Stimulated activated CD8-positive, alpha-beta memory T cell treated with anti-CD3 and anti-CD28 coated beads, Interleukin-4, amount 100 ng/mL, for 1 hour (primary cell): ENCODE results near the gene CD2AP.
"Not testable (repeated sequence)": the region's sequence is repeated elsewhere in the genome, so short reads cannot be mapped to it uniquely, and the experiment has no call there.

Experiments used
- DNase-seq, 2 donors: peaks; one replicate each; pipeline ENCODE4 v3.0.0-alpha.2; 2020; ENCODE audit warnings: low read depth in 2 of 2, low spot score in 1 of 2

CD2AP gene

DNA sequence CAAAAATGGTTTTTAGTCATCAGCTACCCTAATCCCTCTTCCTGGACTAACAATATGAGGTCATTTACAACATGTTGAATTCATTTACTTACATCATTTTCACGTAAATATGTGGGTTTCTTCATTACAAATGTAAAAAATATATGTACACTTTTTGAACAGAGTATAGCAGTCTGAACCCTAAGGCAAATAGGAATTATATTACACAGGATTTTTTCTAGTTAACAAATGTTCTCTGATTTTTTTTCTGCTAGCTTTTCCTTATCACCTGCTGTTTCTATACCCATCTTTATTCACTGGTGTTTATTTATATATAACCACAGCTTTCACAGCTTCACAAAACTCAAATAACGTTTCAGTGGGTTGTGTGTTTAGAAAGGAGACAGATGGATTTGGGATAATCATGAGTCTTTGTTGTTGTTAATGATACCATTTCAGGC, 21.0 kb upstream of the CD2AP start:
- DNase-seq: no peak

- no peak for DNase-seq
Measured at GRCh38 chr6:47457370-47457769, 20.2 kb upstream of the CD2AP start.

DNA sequence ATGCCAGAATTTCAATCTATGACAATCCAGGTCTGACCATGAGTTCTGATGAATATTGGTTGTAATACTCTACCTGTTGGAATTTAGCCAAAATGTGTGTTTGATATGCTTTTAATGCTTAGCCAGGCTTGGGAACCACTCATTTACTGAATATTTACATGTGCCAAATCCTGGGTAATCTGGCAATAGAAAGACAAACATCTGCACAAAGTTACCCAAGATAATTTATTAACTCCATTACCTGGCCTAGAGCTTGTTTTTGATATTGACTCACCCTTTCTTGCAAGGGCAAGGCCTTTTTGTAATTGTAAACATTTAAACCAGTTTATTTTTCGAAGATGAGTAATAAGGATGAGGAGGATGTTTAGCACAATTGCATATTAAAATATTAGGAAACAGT, 13.5 kb upstream of the CD2AP start:
- no peak for DNase-seq

DNA sequence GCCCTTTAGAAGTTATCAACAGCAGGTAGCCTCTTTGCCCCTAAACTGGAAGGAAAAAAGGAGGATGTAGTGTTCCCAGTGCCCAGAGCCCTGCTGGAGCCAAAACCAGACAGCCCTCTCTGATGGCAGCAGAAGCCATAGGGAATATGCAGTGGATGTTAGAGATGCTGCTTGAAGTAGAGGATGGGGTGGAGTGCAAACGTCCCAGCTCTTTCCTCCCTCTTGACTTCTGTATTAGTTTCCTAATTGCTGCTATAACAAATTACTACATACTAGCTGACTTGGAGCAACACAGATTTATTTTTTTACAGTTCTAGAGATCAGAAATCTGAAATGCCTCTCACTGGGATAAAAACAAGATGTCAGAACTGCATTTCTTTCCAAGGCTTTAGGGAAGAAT, 12.5 kb upstream of the CD2AP start:
- no peak for DNase-seq

GRCh38 chr6:47471911-47472310, 5.7 kb upstream of the CD2AP start:
- no peak for DNase-seq

DNA sequence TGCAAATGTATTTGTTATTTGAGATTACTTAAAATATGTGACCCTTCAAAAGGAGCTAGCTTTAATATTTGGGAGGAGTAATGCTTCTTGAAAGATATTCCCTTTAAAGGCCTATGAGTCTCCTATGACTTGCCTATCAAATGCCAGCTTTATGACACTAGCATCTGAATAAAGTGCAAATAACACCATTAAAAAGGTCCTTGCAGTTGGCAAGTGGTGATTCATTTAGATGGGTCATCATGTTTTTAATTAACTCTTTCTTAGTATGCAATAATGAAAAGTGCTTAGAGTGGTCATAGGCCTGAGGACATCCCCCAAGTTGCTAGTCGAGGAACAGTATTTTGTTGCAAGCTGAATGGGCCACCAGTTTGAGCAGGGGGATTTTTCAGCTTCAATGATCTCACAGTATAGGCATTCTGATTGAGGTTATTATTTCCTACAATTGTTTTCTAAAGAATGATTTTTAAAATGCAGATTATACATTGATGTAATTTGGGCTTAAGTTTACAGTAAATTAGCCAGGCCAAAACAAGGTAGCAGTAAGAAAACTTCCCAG, 3.7 kb upstream of the CD2AP start:
- no peak for DNase-seq

GRCh38 chr6:47475319-47475816, 2.2 kb upstream of the CD2AP start:
- no peak for DNase-seq

DNA sequence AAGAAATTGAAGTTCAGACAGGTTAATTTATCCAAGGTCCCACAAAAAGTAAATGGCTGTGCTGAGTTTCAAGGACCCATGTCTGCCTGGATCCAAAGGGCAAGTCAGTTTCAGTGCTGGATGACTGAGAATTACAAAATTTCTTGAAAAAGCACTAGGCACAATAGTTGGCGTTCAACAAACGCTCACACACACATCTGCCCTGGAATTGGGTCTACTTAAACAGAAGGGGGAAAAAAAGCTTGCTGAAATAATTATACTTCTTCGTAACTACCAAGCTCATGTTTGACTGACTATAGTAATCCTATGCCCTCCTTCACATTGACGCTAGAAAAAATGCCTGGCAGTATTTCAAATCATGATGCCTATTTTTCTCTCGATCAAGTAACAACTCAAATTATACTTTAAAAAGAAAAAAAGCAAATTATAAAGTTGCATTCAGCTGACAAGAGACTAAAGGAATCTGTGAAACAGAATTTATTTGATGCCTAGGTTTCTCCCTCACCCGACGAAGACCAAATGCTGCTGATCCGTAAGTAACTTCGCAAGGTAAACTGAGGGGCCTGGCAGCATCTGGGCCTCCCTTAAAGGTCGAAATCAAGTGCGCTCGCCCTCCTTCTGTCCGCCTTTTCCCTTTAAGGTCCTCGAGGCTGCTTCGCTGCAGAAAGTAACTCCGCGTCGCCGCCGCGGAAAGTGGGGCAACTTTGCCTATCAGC, 650 bp upstream of the CD2AP start:
- DNase-seq: no peak

GRCh38 chr6:47478233-47479139, 897 bp downstream of the CD2AP start:
- no peak for DNase-seq

DNA sequence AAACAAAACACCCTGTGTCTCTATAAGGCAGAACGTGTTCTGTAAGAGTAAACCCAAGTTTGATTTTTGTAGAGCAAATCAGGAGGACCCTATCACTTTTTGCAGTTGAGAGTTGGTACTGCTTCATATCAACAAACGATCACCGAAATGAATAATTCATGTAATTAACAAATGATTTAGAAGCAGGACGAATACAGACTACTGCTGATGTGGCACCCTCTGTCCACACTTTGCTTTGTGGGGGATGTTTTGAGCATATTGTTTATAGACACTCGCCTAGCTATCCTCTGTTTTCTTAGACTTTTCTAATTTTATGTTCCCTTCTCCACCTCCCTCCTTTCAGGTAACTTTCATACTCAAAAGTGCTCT, 1.5 kb downstream of the CD2AP start:
- no peak for DNase-seq

- no peak for DNase-seq
Measured at GRCh38 chr6:47479874-47480273, 2.3 kb downstream of the CD2AP start.

- not testable (repeated sequence) for DNase-seq
Measured at GRCh38 chr6:47481213-47481612, 3.6 kb downstream of the CD2AP start.

- DNase-seq: no peak
Measured at GRCh38 chr6:47481806-47482205, 4.2 kb downstream of the CD2AP start.

GRCh38 chr6:47483516-47483852, 5.9 kb downstream of the CD2AP start:
- DNase-seq: no peak

GRCh38 chr6:47483853-47484546, 6.4 kb downstream of the CD2AP start:
- no peak for DNase-seq

DNA sequence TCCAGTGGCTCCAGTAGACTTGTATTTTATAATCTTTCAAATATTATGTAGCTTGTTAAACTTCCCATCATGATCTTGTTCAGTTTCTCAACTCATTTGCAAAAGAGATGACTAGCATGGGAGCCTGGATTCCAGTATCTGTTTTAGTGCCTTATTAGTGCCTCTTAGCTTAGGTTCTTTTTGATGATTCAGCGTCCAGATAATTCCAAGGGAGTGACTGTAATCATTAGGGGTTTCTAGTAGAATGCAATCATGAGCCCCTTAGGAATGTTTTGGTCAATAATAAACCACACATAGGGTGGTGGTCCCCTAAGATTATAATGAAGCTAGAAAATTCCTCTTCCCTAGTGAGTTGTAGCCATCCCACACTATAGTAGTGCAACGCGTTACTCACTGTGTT, 7.0 kb downstream of the CD2AP start:
- DNase-seq: no peak

DNA sequence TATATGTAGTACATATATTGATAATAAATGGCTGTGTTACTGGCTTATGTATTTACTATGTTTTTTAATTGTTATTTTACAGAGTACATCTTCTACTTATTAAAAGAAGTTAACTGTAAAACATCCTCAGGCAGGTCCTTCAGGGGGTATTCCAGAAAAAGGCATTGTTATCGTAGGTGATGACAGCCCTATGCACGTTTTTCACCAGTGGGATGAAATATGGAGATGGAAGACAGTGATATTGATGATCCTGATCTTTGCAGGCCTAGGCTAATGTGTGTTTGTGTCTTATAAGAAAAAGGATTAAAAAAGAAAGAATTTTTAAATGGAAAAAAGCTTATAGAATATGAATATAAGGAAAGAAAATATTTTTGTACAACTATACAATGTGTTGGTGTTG, 7.5 kb downstream of the CD2AP start:
- DNase-seq: no peak

DNA sequence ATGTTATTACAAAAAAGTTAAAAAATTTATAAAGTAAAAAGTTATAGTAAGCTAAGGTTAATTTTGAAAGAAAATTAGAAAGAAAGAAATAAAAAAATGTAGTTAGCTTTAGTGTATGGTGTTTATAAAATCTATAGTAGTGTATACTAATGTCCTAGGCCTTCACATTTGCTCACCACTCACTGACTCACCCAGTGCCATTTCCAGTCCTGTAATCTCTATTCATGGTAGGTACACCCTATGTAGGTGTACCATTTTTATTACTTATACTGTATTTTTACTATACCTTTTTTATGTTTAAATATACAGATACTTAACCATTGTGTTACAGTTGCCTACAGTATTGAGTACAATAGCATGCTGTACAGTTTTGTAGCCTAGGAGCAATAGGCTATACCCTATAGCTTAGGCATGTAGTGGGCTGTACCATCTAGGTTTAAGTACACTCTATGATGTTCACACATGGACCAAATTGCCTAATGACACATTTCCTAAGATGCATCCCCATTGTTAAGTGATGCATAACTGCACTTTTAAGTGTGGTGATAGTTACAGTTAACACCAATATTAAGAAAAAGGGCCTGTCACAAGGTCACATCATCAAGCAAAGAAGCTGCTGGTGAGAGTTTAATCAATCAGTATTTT, 8.0 kb downstream of the CD2AP start:
- no peak for DNase-seq

DNA sequence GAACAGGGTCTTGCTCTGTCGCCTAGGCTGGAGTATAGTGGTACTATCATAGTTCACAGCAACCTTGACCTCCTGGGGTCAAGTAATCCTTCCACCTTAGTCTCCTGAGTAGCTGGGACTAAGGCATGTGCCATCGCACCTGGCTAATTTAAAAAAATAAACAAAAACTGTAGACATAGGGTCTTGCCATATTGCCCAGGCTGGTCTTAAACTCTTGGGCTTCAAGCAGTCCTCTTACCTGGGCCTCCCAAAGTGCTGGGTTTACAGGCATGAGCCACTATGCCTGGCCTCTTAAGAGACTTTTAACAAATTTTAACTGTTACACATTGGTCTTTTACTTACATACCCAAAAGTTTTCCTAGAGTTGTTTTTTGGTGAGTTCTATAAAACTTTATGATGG, 12.4 kb downstream of the CD2AP start:
- no peak for DNase-seq

- no peak for DNase-seq
Measured at GRCh38 chr6:47490676-47491075, 13.1 kb downstream of the CD2AP start.

DNA sequence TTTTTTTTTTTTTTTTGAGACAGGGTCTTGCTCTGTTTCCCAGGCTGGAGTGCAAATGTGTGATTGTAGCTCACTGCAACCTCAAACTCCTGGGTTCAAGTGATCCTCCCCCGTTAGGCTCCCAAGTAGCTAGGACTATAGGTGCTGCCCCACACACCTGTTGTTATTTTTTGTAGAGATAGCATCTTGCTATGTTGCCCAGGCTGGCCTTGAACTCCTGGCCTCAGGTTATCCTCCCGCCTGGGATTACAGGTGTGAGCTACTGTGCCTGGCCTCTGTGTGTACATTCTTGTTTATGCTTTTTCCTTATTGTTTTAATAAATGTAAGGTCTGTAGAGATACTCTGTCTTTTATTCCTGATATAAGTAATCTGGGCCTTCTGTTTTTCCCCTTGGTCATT, 14.8 kb downstream of the CD2AP start:
- DNase-seq: no peak
